Keratinocyte (primary cell): ENCODE data around the gene PRSS33. TPM values are rescaled to one million over a fixed set of nuclear protein-coding genes. Genes with fewer than 3 reads are reported as not detected.

Experiments used
- DNase-seq: peaks from one replicate; pipeline ENCODE4 v3.0.0-alpha.2; 2011; ENCODE audit warnings: low read depth, missing footprints, low spot score
- FAIRE-seq: peaks from 2 replicates; lab custom pipeline; 2011; peaks lifted over from hg19 to GRCh38; lab: Jason Lieb, UNC
- H2AFZ ChIP-seq: 2 replicates; pipeline ENCODE4 v1.6.0; 2012; ENCODE audit warnings: low read length, control low read depth, inconsistent platforms; ENCODE audit not compliant: control insufficient read depth
- H3K27ac ChIP-seq: 2 replicates; pipeline ENCODE4 v1.5.1; 2011; ENCODE audit warnings: low read length; ENCODE audit not compliant: control insufficient read depth, insufficient read depth
- H3K27me3 ChIP-seq: 3 replicates; pipeline ENCODE4 v1.6.0; 2011; ENCODE audit warnings: low read length; ENCODE audit not compliant: control insufficient read depth, insufficient read depth; ENCODE audit errors: extremely low read depth
- H3K36me3 ChIP-seq, 2 experiments: 2 replicates in 1 of 2; 3 replicates in 1 of 2; pipeline ENCODE4 v1.5.1; 2011; ENCODE audit warnings: low read length in 2 of 2, mild to moderate bottlenecking in 1 of 2; ENCODE audit not compliant: control insufficient read depth in 2 of 2, insufficient read depth in 2 of 2; ENCODE audit errors: extremely low read depth in 1 of 2
- H3K4me1 ChIP-seq: 3 replicates; pipeline ENCODE4 v1.5.1; 2011; ENCODE audit warnings: low read length; ENCODE audit not compliant: control insufficient read depth, insufficient read depth; ENCODE audit errors: extremely low read depth
- H3K4me2 ChIP-seq: 3 replicates; pipeline ENCODE4 v1.6.0; 2011; ENCODE audit warnings: low read depth, low read length; ENCODE audit not compliant: control insufficient read depth, insufficient read depth; ENCODE audit errors: extremely low read depth
- H3K4me3 ChIP-seq, 3 experiments: fragments of 200-600 bp in 1 of 3; sonication (generic) in 1 of 3; 2 replicates in 2 of 3; 3 replicates in 1 of 3; pipeline ENCODE4 v1.5.1; 2011 to 2016; ENCODE audit warnings: low read length in 3 of 3, mild to moderate bottlenecking in 3 of 3, control low read depth in 2 of 3, inconsistent platforms in 1 of 3, low read depth in 1 of 3, mixed read lengths in 1 of 3, mixed run types in 1 of 3, moderate library complexity in 1 of 3; ENCODE audit not compliant: control insufficient read depth in 2 of 3, insufficient read depth in 2 of 3; ENCODE audit errors: extremely low read depth in 1 of 3
- H3K79me2 ChIP-seq: 2 replicates; pipeline ENCODE4 v1.6.0; 2012; ENCODE audit warnings: low read length; ENCODE audit not compliant: control insufficient read depth, insufficient read depth
- H3K9ac ChIP-seq: 3 replicates; pipeline ENCODE4 v1.6.0; 2011; ENCODE audit warnings: low read length; ENCODE audit not compliant: control insufficient read depth, insufficient read depth; ENCODE audit errors: extremely low read depth
- H3K9me1 ChIP-seq: 3 replicates; pipeline ENCODE4 v1.6.0; 2011; ENCODE audit warnings: low read length; ENCODE audit not compliant: control insufficient read depth, insufficient read depth; ENCODE audit errors: extremely low read depth
- H3K9me3 ChIP-seq: 2 replicates; pipeline ENCODE4 v1.5.1; 2012; ENCODE audit warnings: low read depth, low read length; ENCODE audit not compliant: control insufficient read depth
- H4K20me1 ChIP-seq: 3 replicates; pipeline ENCODE4 v1.6.0; 2011; ENCODE audit warnings: low read length; ENCODE audit not compliant: control insufficient read depth, insufficient read depth; ENCODE audit errors: extremely low read depth
- EZH2 ChIP-seq: IDR thresholded peaks from one replicate; pipeline ENCODE4 v1.6.1; 2012; ENCODE audit warnings: inconsistent platforms, mild to moderate bottlenecking, low read length, moderate library complexity
- dilution Hi-C: fragments of 300-500 bp; cut with MboI; formaldehyde crosslinking; loops from one replicate; pipeline ENCODE4 v1.7.0; 2020; ENCODE audit warnings: low sequenced_read_pairs; ENCODE audit not compliant: extremely low pct_ligation_motif_present
- polyA plus RNA-seq, 5 experiments: library from polyadenylated mRNA; depleted of rRNA in 3 of 5; stranded (reverse) in 3 of 5; stranded (forward) in 1 of 5; unstranded in 1 of 5; fragments of >200 nt; gene quantifications; 1 replicate in 1 of 5; 2 replicates in 3 of 5; 3 replicates in 1 of 5; pipeline versions ENCODE4 v1.2.1 to v1.2.3, GENCODE V29; 2011 to 2012; ENCODE audit warnings: missing spikeins in 2 of 5, low read depth in 1 of 5, low replicate concordance in 1 of 5
- TF ChIP-seq, protein P1 (sequence below), 3 experiments: IDR thresholded peaks in 1 of 3; conservative IDR thresholded peaks in 1 of 3; optimal IDR thresholded peaks in 1 of 3; 2 replicates in 2 of 3; 3 replicates in 1 of 3; pipeline versions ENCODE3 to v1.5.1; 2011; ENCODE audit warnings: low read length in 3 of 3, mild to moderate bottlenecking in 3 of 3, moderate library complexity in 2 of 3, control low read depth in 1 of 3, inconsistent platforms in 1 of 3; ENCODE audit not compliant: insufficient read depth in 2 of 3; ENCODE audit errors: extremely low read depth in 1 of 3

Gene PRSS33
- polyA plus RNA-seq, 1 donor (not counting 4 experiments of a cell fraction or from before 2014, with no cell fraction given) = not detected

DNA sequence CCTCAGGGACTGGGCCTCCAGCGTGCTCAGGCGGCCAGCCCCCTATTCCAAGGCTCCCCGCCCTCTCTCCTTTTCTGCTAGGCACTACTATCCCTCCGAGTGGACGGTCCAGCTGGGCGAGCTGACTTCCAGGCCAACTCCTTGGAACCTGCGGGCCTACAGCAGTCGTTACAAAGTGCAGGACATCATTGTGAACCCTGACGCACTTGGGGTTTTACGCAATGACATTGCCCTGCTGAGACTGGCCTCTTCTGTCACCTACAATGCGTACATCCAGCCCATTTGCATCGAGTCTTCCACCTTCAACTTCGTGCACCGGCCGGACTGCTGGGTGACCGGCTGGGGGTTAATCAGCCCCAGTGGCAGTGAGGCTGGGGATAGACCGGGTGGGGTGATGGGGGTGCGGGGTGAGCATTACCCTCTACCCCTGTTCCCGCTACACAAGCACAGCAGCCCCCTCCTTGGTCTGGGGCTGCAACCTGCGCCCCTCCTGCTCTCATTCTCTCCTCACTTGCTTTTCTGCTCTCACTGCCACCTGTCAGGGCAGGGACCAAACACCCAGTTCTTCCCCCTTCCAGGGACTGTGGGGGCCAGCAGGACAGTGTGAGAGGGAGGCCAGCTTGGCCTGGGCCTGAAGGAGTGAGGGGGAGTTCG lies 12.0 kb upstream of the PRSS33 start:
- Histone ChIP-seq H3K9ac (no peak overlapping the region), H3K9me1 (no peaks in the 10 kb centered on the region), H3K4me2 (no peak overlapping the region), H2AFZ (no peak overlapping the region), H3K9me3 (peaks cover 5% of the 10 kb centered on the region), H3K27me3 (no peaks in the 10 kb centered on the region), H3K27ac (no peak overlapping the region), H3K4me3 (no peak overlapping the region), H3K36me3 (no peaks in the 10 kb centered on the region), H3K79me2 (no peaks in the 10 kb centered on the region), H3K4me1 (peaks cover 14% of the 10 kb centered on the region), H4K20me1 (no peaks in the 10 kb centered on the region)
- TF ChIP-seq EZH2 = no peak
- TF ChIP-seq, protein P1, sequence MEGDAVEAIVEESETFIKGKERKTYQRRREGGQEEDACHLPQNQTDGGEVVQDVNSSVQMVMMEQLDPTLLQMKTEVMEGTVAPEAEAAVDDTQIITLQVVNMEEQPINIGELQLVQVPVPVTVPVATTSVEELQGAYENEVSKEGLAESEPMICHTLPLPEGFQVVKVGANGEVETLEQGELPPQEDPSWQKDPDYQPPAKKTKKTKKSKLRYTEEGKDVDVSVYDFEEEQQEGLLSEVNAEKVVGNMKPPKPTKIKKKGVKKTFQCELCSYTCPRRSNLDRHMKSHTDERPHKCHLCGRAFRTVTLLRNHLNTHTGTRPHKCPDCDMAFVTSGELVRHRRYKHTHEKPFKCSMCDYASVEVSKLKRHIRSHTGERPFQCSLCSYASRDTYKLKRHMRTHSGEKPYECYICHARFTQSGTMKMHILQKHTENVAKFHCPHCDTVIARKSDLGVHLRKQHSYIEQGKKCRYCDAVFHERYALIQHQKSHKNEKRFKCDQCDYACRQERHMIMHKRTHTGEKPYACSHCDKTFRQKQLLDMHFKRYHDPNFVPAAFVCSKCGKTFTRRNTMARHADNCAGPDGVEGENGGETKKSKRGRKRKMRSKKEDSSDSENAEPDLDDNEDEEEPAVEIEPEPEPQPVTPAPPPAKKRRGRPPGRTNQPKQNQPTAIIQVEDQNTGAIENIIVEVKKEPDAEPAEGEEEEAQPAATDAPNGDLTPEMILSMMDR (optimal IDR thresholded peaks at IDR 0.05 in 1 of 3, IDR thresholded peaks at IDR 0.05 in 1 of 3, conservative IDR thresholded peaks at IDR 0.05 in 1 of 3; ENCODE audit: extremely low read depth in 1 of 3, insufficient read depth in 2 of 3, low read length in 3 of 3) = no peak
- DNase-seq = no peak
- no peak for FAIRE-seq
- dilution Hi-C loops = no loop called here

DNA sequence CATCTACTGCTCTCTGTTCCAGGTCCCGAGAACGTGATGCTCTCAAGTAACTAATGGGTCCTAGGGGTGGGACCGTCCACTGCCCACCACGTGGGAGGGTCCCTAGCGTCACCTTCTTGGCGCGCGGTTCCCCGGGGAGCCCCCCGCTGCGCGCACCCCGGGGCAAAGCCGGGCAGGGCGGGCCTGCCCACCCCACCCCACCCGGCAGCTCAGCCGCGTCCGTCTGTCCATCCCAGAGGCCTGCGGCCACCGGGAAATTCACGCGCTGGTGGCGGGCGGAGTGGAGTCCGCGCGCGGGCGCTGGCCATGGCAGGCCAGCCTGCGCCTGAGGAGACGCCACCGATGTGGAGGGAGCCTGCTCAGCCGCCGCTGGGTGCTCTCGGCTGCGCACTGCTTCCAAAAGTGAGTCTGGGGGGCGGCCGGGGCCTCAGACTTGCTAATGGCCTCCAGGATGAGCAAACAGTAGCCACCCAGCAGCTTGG lies 11.4 kb upstream of the PRSS33 start:
- no peak overlapping the region for H3K9ac ChIP-seq
- no peak overlapping the region for H2AFZ ChIP-seq
- no peaks in the 10 kb centered on the region for H3K9me3 ChIP-seq
- H3K36me3 ChIP-seq = no peaks in the 10 kb centered on the region
- H3K4me2 ChIP-seq = no peak overlapping the region
- H3K4me3 ChIP-seq = no peak overlapping the region
- H3K27ac ChIP-seq = no peak overlapping the region
- dilution Hi-C loops = no loop called here
- H3K27me3 ChIP-seq = no peaks in the 10 kb centered on the region
- TF ChIP-seq EZH2 = no peak
- TF ChIP-seq, protein P1 (optimal IDR thresholded peaks at IDR 0.05 in 1 of 3, IDR thresholded peaks at IDR 0.05 in 1 of 3, conservative IDR thresholded peaks at IDR 0.05 in 1 of 3; ENCODE audit: extremely low read depth in 1 of 3, insufficient read depth in 2 of 3, low read length in 3 of 3) = no peak
- DNase-seq (no peak), FAIRE-seq (no peak)
- H3K4me1 ChIP-seq = peaks cover 16% of the 10 kb centered on the region
- H3K79me2 ChIP-seq = no peaks in the 10 kb centered on the region
- no peaks in the 10 kb centered on the region for H3K9me1 ChIP-seq
- H4K20me1 ChIP-seq = no peaks in the 10 kb centered on the region
